Measurements from ENCODE around the gene MYO5B.

GRCh38 chr18:50089702-50090101, 105.2 kb downstream of the MYO5B start:
- no peak for TF ChIP-seq CTCF (IDR thresholded peaks at IDR 0.05)
- no peak for TF ChIP-seq POLR2A (IDR thresholded peaks at IDR 0.05)
